K562 (cell line): ENCODE data around the gene SLC12A9. TPM values are rescaled to one million over a fixed set of nuclear protein-coding genes. Genes with fewer than 3 reads are reported as not detected.

Source experiments
- GABPB1 ChIP-seq: sonication (generic); formaldehyde crosslinking; IDR thresholded peaks from 2 replicates; pipeline ENCODE4 v1.8.0; 2022; ENCODE audit warnings: mild to moderate bottlenecking, missing genetic modification reagents
- NBN ChIP-seq: fragments of 450-650 bp; IDR thresholded peaks from 2 replicates; pipeline ENCODE4 v1.6.1; 2016; ENCODE audit warnings: low read depth, mild to moderate bottlenecking
- SLC30A9 ChIP-seq: fragments of 250-450 bp; sonication (Bioruptor Pico); IDR thresholded peaks from 2 replicates; pipeline ENCODE4 v1.8.0; 2022; ENCODE audit warnings: mild to moderate bottlenecking, moderate library complexity
- TCFL5 ChIP-seq: fragments of 250-450 bp; sonication (Bioruptor Pico); conservative IDR thresholded peaks from 2 replicates; pipeline ENCODE4 v1.6.1; 2021; ENCODE audit warnings: mild to moderate bottlenecking, moderate library complexity, matching md5 sums
- TEAD1 ChIP-seq, 2 experiments: fragments of 450-650 bp in 1 of 2; sonication (generic) in 1 of 2; formaldehyde crosslinking; IDR thresholded peaks; 2 replicates each; pipeline versions ENCODE4 v1.4.0 to v1.8.0; 2020 to 2022; ENCODE audit warnings: mild to moderate bottlenecking in 2 of 2, missing genetic modification reagents in 1 of 2
- ZFP30 ChIP-seq: fragments of 250-450 bp; sonication (Bioruptor Pico); IDR thresholded peaks from 2 replicates; pipeline ENCODE4 v1.8.0; 2022; ENCODE audit warnings: moderate library complexity, mild to moderate bottlenecking, inconsistent platforms, borderline replicate concordance
- ZNF445 ChIP-seq: fragments of 250-450 bp; sonication (Bioruptor Pico); IDR thresholded peaks from 2 replicates; pipeline ENCODE4 v1.4.0; 2020; ENCODE audit warnings: low read depth, mild to moderate bottlenecking, moderate library complexity
- ZNF584 ChIP-seq: fragments of 200-800 bp; sonication (Bioruptor generic); IDR thresholded peaks from 2 replicates; pipeline ENCODE4 v1.6.1; 2016; ENCODE audit warnings: low read depth, mild to moderate bottlenecking, missing genetic modification characterization, missing compliant biosample characterization
- polyA plus RNA-seq, 8 experiments: library from polyadenylated mRNA; depleted of rRNA in 4 of 8; stranded (reverse) in 5 of 8; unstranded in 3 of 8; fragments of >200 nt; fragmentation: Nextera tagmentation in 2 of 8; fragmentation: Illumina TruSeq in 1 of 8; extraction: Ambion mirVana in 2 of 8; extraction: Trizol in 1 of 8; gene quantifications; 2 replicates each; pipeline versions ENCODE4 v1.2.1 to v1.2.3, GENCODE V29; 2011 to 2014; ENCODE audit warnings: inconsistent platforms in 1 of 8, missing spikeins in 1 of 8
- total RNA-seq, 7 experiments: library from RNA; depleted of rRNA in 6 of 7; stranded (reverse); fragments of >200 nt in 6 of 7; fragmentation: Illumina TruSeq in 2 of 7; extraction: Trizol in 2 of 7; gene quantifications; 2 replicates each; pipeline versions ENCODE4 v1.2.1 to v1.2.3, GENCODE V29; 2011 to 2021; ENCODE audit warnings: low replicate concordance in 1 of 7
- TF ChIP-seq, protein P1 (sequence below): fragments of 250-450 bp; sonication (Bioruptor Pico); IDR thresholded peaks from 2 replicates; pipeline ENCODE4 v1.4.0; 2020
- TF ChIP-seq, protein P2 (sequence below), 2 experiments: fragments of 450-650 bp; IDR thresholded peaks; 2 replicates each; pipeline ENCODE4 v1.6.1; 2016; ENCODE audit warnings: mild to moderate bottlenecking in 2 of 2, borderline replicate concordance in 1 of 2, low read depth in 1 of 2, moderate library complexity in 1 of 2
- TF ChIP-seq, protein P3 (sequence below): fragments of 250-450 bp; sonication (Bioruptor Pico); IDR thresholded peaks from 2 replicates; pipeline ENCODE4 v1.4.0; 2020; ENCODE audit warnings: mild to moderate bottlenecking
- TF ChIP-seq, protein P4 (sequence below): sonication (generic); formaldehyde crosslinking; IDR thresholded peaks from 2 replicates; pipeline ENCODE4 v1.8.0; 2022; ENCODE audit warnings: missing genetic modification reagents, mild to moderate bottlenecking, borderline replicate concordance

SLC12A9 gene
- total and polyA plus RNA-seq, 9 of the 15 experiments (the other 6 are each of a cell fraction or from before 2014, with no cell fraction given): 0.06 to 20.2 (median 10.7) TPM

DNA sequence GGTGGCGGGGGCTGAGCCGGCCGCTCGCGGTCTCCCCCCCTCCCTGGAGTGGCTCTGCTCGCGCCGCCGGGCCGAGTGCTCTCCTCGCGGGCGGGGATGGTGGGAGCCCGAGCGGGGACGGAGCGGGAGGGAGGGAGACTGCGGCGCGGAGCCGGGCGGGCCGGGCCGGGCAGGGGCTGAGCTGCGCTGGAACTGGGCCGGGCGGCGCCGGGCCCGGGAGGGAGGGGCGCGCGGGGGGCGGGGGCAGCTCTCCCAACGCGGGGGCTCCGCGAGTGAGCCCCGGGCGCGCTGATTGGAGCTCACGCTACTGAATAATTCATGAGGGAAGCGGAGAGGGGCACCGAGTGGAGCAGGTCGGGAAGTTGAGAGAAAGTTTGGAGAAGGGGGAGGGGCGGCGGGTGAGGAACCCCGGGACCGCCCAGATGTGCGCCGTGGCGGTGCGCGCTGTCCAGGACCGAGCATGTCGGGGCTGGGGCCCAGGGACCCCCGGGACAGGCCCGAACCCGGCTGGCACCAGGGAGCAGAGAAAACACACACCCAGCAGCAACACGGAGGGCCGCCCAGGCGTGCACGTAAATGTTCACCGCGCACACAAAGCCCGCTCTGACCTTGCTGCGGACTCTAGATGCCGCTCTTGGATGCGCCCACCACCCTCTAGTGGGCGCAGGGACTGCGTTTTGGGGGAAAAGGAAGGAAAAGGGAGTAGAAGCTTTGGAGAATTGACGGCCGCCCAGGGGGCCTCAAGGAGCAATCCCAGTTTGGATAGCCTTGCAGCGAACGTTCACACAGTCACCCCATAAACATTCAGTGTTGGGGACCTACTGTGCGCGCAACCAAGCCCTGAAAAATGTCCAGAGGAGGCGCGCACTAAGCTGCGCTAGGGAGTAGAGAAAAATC, 24.9 kb upstream of the SLC12A9 start, which contains the start of gene EPHB4 (continued):
- TF ChIP-seq GABPB1 (CRISPR knock-in tag) (no peak; the same call in 1 of the 2 replicates), TCFL5 (CRISPR knock-in tag) (no peak), ZFP30 (CRISPR knock-in tag) (no peak), ZNF584 (CRISPR knock-in tag) (no peak), SLC30A9 (CRISPR knock-in tag) (no peak), TEAD1 (CRISPR knock-in tag; IDR thresholded peaks at IDR 0.05) (peak in 1 of 2 experiments; percentile 45; a peak in 1 of 4 replicates), ZNF445 (CRISPR knock-in tag) (no peak), NBN (peak; percentile 74; the same call in 1 of the 2 replicates)
- TF ChIP-seq, protein P1, sequence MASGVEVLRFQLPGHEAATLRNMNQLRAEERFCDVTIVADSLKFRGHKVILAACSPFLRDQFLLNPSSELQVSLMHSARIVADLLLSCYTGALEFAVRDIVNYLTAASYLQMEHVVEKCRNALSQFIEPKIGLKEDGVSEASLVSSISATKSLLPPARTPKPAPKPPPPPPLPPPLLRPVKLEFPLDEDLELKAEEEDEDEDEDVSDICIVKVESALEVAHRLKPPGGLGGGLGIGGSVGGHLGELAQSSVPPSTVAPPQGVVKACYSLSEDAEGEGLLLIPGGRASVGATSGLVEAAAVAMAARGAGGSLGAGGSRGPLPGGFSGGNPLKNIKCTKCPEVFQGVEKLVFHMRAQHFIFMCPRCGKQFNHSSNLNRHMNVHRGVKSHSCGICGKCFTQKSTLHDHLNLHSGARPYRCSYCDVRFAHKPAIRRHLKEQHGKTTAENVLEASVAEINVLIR (CRISPR knock-in tag): no peak
- TF ChIP-seq, protein P2, sequence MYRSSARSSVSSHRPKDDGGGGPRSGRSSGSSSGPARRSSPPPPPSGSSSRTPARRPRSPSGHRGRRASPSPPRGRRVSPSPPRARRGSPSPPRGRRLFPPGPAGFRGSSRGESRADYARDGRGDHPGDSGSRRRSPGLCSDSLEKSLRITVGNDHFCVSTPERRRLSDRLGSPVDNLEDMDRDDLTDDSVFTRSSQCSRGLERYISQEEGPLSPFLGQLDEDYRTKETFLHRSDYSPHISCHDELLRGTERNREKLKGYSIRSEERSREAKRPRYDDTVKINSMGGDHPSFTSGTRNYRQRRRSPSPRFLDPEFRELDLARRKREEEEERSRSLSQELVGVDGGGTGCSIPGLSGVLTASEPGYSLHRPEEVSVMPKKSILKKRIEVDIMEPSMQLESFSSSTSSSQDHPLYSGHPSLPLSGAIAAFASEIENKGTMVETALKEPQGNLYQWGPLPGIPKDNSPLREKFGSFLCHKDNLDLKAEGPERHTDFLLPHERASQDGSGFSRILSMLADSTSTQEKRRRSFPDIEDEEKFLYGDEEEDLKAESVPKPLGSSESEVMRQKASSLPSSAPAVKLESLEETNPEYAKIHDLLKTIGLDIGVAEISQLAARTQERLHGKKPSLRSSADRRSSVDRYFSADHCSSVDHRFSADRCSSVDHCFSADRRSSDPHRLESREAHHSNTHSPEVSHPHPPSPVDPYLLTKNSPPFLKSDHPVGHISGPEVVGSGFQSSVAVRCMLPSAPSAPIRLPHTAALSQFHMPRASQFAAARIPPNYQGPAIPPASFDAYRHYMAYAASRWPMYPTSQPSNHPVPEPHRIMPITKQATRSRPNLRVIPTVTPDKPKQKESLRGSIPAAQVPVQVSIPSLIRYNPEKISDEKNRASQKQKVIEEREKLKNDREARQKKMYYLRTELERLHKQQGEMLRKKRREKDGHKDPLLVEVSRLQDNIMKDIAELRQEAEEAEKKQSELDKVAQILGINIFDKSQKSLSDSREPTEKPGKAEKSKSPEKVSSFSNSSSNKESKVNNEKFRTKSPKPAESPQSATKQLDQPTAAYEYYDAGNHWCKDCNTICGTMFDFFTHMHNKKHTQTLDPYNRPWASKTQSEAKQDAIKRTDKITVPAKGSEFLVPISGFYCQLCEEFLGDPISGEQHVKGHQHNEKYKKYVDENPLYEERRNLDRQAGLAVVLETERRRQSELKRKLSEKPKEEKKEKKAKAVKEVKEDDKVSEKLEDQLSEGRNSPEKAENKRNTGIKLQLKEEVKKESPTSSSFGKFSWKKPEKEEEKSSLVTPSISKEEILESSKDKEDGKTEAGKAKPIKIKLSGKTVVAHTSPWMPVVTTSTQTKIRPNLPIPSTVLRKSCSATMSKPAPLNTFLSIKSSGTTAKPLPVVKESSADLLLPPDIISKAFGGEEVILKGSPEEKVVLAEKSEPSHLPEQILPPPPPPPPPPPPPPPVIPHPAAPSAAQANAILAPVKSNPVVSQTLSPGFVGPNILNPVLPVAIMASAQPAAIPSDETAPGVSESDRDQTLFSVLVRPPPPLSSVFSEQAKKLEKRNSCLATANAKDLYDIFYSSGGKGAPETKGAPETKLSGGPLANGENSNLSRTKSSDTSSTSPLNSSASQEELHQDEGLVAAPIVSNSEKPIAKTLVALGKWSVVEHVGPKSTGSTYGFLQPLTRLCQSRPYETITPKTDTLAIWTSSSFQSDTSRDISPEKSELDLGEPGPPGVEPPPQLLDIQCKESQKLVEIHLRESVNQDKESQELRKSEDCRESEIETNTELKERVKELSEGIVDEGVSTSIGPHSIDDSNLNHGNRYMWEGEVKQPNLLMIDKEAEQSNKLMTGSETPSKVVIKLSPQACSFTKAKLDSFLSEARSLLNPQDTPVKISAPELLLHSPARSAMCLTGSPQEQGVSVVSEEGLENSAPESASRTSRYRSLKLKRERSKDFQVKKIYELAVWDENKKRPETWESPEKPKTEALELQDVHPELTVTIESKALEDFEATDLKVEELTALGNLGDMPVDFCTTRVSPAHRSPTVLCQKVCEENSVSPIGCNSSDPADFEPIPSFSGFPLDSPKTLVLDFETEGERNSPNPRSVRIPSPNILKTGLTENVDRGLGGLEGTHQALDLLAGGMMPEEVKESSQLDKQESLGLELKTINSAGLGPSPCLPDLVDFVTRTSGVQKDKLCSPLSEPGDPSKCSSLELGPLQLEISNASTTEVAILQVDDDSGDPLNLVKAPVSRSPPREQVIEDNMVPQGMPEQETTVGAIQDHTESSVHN (IDR thresholded peaks at IDR 0.05; ENCODE audit: borderline replicate concordance in 1 of 2, low read depth in 1 of 2): no peak
- TF ChIP-seq, protein P3, sequence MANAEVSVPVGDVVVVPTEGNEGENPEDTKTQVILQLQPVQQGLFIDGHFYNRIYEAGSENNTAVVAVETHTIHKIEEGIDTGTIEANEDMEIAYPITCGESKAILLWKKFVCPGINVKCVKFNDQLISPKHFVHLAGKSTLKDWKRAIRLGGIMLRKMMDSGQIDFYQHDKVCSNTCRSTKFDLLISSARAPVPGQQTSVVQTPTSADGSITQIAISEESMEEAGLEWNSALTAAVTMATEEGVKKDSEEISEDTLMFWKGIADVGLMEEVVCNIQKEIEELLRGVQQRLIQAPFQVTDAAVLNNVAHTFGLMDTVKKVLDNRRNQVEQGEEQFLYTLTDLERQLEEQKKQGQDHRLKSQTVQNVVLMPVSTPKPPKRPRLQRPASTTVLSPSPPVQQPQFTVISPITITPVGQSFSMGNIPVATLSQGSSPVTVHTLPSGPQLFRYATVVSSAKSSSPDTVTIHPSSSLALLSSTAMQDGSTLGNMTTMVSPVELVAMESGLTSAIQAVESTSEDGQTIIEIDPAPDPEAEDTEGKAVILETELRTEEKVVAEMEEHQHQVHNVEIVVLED: 0 out of 2 replicates have a peak, but pooled peaks have one; percentile 38
- TF ChIP-seq, protein P4, sequence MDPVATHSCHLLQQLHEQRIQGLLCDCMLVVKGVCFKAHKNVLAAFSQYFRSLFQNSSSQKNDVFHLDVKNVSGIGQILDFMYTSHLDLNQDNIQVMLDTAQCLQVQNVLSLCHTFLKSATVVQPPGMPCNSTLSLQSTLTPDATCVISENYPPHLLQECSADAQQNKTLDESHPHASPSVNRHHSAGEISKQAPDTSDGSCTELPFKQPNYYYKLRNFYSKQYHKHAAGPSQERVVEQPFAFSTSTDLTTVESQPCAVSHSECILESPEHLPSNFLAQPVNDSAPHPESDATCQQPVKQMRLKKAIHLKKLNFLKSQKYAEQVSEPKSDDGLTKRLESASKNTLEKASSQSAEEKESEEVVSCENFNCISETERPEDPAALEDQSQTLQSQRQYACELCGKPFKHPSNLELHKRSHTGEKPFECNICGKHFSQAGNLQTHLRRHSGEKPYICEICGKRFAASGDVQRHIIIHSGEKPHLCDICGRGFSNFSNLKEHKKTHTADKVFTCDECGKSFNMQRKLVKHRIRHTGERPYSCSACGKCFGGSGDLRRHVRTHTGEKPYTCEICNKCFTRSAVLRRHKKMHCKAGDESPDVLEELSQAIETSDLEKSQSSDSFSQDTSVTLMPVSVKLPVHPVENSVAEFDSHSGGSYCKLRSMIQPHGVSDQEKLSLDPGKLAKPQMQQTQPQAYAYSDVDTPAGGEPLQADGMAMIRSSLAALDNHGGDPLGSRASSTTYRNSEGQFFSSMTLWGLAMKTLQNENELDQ (CRISPR knock-in tag): no peak
